PC-9 (cell line): ENCODE data around the gene ITGA6. TPM values are rescaled to one million over a fixed set of nuclear protein-coding genes. Genes with fewer than 3 reads are reported as not detected.
"Not testable (repeated sequence)": the region's sequence is repeated elsewhere in the genome, so short reads cannot be mapped to it uniquely, and the experiment has no call there.

Source experiments
- BruUV-seq: library from RNA; stranded (reverse); fragments of 400-500 nt; replicated peaks from 2 replicates; lab custom pipeline; 2021; lab: Mats Ljungman, UMichigan
- CTCF ChIA-PET: fragments of 300-600 bp; sonication (Branson Sonifier 250); formaldehyde crosslinking; loops from one replicate; lab custom pipeline; 2022; ENCODE audit warnings: antibody characterized with exemption; lab: Charles Lee
- POLR2A ChIA-PET: fragments of 300-600 bp; sonication (Branson Sonifier 250); formaldehyde crosslinking; loops from one replicate; lab custom pipeline; 2022; ENCODE audit warnings: antibody characterized with exemption; ENCODE audit not compliant: unreplicated experiment; lab: Charles Lee
- DNase-seq, 2 experiments: peaks; one replicate each; pipeline versions ENCODE4 v3.0.0 to v3.0.0-alpha.2; 2015 to 2022; ENCODE audit warnings: mixed read lengths in 1 of 2
- H2AFZ ChIP-seq: fragments of 200-600 bp; sonication (generic); 2 replicates; pipeline ENCODE4 v1.8.1; 2017; ENCODE audit warnings: antibody characterized with exemption
- H3F3A ChIP-seq: fragments of 200-600 bp; sonication (generic); 2 replicates; pipeline ENCODE4 v1.8.1; 2017; ENCODE audit warnings: antibody characterized with exemption, mild to moderate bottlenecking, low read depth; ENCODE audit not compliant: insufficient read depth
- H3K27ac ChIP-seq: fragments of 200-600 bp; sonication (generic); 2 replicates; pipeline ENCODE4 v1.6.1; 2016; ENCODE audit warnings: mixed run types
- H3K27me3 ChIP-seq: fragments of 200-600 bp; sonication (generic); 2 replicates; pipeline ENCODE4 v1.6.1; 2016; ENCODE audit warnings: low read depth, mixed run types; ENCODE audit not compliant: insufficient read depth
- H3K36me3 ChIP-seq: fragments of 200-600 bp; sonication (generic); 2 replicates; pipeline ENCODE4 v1.6.1; 2016; ENCODE audit warnings: low read depth, mixed run types
- H3K4me1 ChIP-seq: fragments of 200-600 bp; sonication (generic); replicated peaks from 2 replicates; pipeline ENCODE4 v1.6.1; 2016; ENCODE audit warnings: mixed run types; ENCODE audit not compliant: insufficient read depth
- H3K4me2 ChIP-seq: fragments of 200-600 bp; sonication (generic); 2 replicates; pipeline ENCODE4 v1.6.1; 2017; ENCODE audit warnings: mixed run types
- H3K4me3 ChIP-seq: fragments of 200-600 bp; sonication (generic); 2 replicates; pipeline ENCODE4 v1.6.1; 2016; ENCODE audit warnings: mixed run types
- H3K79me2 ChIP-seq: fragments of 200-600 bp; sonication (generic); 2 replicates; pipeline ENCODE4 v1.6.1; 2017; ENCODE audit warnings: low read depth, mixed run types
- H3K9me2 ChIP-seq: fragments of 200-600 bp; sonication (generic); 2 replicates; pipeline ENCODE4 v1.8.1; 2017; ENCODE audit warnings: mild to moderate bottlenecking; ENCODE audit not compliant: insufficient read depth
- H3K9me3 ChIP-seq: fragments of 200-600 bp; sonication (generic); 2 replicates; pipeline ENCODE4 v1.8.1; 2016; ENCODE audit warnings: low read depth; ENCODE audit not compliant: insufficient read depth
- H4K20me1 ChIP-seq: fragments of 200-600 bp; sonication (generic); 2 replicates; pipeline ENCODE4 v1.8.1; 2017; ENCODE audit not compliant: insufficient read depth
- EZH2 ChIP-seq: fragments of 200-600 bp; sonication (generic); IDR thresholded peaks from 2 replicates; pipeline ENCODE4 v1.8.0; 2017; ENCODE audit warnings: antibody characterized with exemption, low read depth
- intact Hi-C: fragments of 100-400 bp; cut with micrococcal nuclease; formaldehyde crosslinking; loops from one replicate; pipeline ENCODE4 v1.10.0; 2022; ENCODE audit not compliant: unreplicated experiment
- total RNA-seq: library from RNA; stranded (reverse); gene quantifications from 2 replicates; pipeline ENCODE4 v1.2.3, GENCODE V29; 2021
- TF ChIP-seq, protein P1 (sequence below): fragments of 200-600 bp; sonication (generic); conservative IDR thresholded peaks from 2 replicates; pipeline ENCODE4 v1.6.1; 2017; ENCODE audit warnings: mixed run types, antibody characterized with exemption, mild to moderate bottlenecking, moderate library complexity

ITGA6 gene
- total RNA-seq, 1 experiment from 2014 or later: 213 TPM

DNA sequence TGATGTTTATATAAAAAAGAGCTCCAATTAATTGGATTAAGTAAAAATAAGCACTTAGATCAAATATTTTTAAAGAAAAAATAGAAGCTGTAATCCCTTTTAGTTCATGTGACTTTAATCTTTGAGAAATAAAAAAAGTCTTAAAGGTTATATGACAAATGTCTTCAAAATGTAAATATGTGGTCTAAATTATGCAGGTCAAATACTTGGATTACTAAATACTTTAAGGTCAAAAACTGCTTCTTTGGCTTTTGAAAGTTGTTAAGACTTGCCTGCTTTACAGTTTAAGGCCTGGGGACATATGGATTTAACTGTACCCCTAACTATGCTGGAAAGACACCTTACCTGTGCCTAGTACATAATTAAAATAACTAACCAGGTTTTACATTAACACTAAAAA lies 113.0 kb downstream of the ITGA6 start:
- no peaks in the 10 kb centered on the region for H3K27me3 ChIP-seq
- H3K27ac ChIP-seq: no peak overlapping the region
- no peaks in the 10 kb centered on the region for H3K9me2 ChIP-seq
- no peak overlapping the region for H3K4me2 ChIP-seq
- POLR2A ChIA-PET: interaction anchor here (0.6 kb wide), 1 partner anchor 49 kb away, joined by 6 read pairs; no protein-coding TSS in a partner anchor
- peaks cover 14% of the 10 kb centered on the region; the same call in 1 of the 2 replicates for H3K9me3 ChIP-seq
- H3K79me2 ChIP-seq: no peaks in the 10 kb centered on the region
- BruUV-seq: no TSS peak
- CTCF ChIA-PET: interaction anchor here (0.6 to 0.7 kb wide), 3 partner anchors 12 to 1479 kb away, joined by 3 to 5 read pairs (median 4); no protein-coding TSS in a partner anchor
- H3F3A ChIP-seq: peaks cover 3% of the 10 kb centered on the region; the same call in 1 of the 2 replicates
- H3K4me1 ChIP-seq: peaks cover 5% of the 10 kb centered on the region
- H3K4me3 ChIP-seq: no peak overlapping the region
- no peak for DNase-seq
- no peak overlapping the region for H2AFZ ChIP-seq
- no peaks in the 10 kb centered on the region for H3K36me3 ChIP-seq
- TF ChIP-seq EZH2: no peak
- TF ChIP-seq, protein P1, sequence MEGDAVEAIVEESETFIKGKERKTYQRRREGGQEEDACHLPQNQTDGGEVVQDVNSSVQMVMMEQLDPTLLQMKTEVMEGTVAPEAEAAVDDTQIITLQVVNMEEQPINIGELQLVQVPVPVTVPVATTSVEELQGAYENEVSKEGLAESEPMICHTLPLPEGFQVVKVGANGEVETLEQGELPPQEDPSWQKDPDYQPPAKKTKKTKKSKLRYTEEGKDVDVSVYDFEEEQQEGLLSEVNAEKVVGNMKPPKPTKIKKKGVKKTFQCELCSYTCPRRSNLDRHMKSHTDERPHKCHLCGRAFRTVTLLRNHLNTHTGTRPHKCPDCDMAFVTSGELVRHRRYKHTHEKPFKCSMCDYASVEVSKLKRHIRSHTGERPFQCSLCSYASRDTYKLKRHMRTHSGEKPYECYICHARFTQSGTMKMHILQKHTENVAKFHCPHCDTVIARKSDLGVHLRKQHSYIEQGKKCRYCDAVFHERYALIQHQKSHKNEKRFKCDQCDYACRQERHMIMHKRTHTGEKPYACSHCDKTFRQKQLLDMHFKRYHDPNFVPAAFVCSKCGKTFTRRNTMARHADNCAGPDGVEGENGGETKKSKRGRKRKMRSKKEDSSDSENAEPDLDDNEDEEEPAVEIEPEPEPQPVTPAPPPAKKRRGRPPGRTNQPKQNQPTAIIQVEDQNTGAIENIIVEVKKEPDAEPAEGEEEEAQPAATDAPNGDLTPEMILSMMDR: no peak
- H4K20me1 ChIP-seq: no peaks in the 10 kb centered on the region
- intact Hi-C loops: no loop called here

DNA sequence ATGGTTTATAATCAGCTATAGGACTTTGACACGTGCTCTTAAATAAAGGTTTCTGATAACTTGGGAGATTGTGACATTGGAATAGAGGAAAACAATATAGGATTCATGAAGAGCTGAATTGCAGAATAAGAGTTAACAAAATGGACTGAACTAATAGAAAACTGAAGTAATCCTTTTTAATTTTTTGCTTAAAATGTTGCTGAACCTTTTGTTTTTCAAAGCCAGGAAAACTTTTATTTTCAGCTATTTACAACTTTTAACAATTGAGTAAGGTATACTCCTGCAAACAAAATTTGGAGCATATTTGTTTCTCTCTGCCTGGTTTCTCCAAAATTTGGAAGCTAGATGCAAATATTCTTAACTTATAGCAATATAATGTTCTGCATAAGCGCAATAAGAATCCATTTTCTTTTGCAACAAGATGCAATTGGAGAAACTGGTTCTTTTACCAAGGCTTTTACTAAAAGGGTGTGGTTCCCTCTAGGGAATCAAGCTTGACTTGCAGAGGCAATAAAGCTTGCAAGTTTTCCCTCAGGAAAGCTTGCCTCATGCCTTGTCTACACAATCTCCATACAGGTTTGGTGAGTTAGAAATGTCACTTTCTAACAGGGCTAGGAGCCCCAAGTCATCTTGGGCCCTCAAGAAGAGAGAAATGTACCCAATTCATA lies 118.2 kb downstream of the ITGA6 start:
- BruUV-seq: no TSS peak
- Histone ChIP-seq H3F3A (peaks cover 13% of the 10 kb centered on the region; the same call in 1 of the 2 replicates), H3K9me2 (no peaks in the 10 kb centered on the region), H2AFZ (no peak overlapping the region), H3K36me3 (no peaks in the 10 kb centered on the region), H3K4me1 (peaks cover 17% of the 10 kb centered on the region), H3K79me2 (no peaks in the 10 kb centered on the region), H3K9me3 (peaks cover 2% of the 10 kb centered on the region; the same call in 1 of the 2 replicates), H3K27ac (no peak overlapping the region), H3K27me3 (no peaks in the 10 kb centered on the region), H4K20me1 (no peaks in the 10 kb centered on the region), H3K4me2 (peak overlapping the region; percentile 4; the same call in 1 of the 2 replicates), H3K4me3 (no peak overlapping the region)
- DNase-seq: peak; percentile 19 to 89
- CTCF ChIA-PET: no interaction called here
- no peak for TF ChIP-seq EZH2
- TF ChIP-seq, protein P1: peak; percentile 50
- intact Hi-C loops: no loop called here
- POLR2A ChIA-PET: interaction anchor here (0.6 kb wide), 1 partner anchor 314 kb away, joined by 18 read pairs; no protein-coding TSS in a partner anchor

DNA sequence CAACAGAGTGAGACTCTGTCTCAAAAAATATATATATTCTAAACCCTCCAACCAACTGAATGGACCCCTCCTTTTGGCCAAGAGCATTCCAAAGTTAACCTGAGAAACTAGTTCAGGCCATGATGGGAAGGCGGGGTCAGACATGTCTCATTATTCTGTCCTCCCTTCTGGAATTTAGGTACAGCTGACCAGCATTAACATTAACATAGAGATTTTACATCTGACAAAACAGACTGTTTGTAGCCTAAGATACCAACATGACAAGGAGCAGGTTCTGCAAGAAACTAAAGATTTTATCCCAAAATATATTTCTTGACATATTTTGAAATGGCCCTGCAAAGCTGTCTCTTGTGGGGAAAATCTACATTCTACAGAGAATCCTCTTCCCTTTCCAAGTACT lies 121.7 kb downstream of the ITGA6 start:
- BruUV-seq: no TSS peak
- no peak for DNase-seq
- H3K4me3 ChIP-seq: no peak overlapping the region
- H3K79me2 ChIP-seq: no peaks in the 10 kb centered on the region
- no peaks in the 10 kb centered on the region for H3K9me2 ChIP-seq
- H3K4me2 ChIP-seq: no peak overlapping the region
- H3K36me3 ChIP-seq: no peaks in the 10 kb centered on the region
- H2AFZ ChIP-seq: no peak overlapping the region
- peaks cover 17% of the 10 kb centered on the region; the same call in 1 of the 2 replicates for H3F3A ChIP-seq
- intact Hi-C loops: no loop called here
- H3K27ac ChIP-seq: no peak overlapping the region
- no peaks in the 10 kb centered on the region for H4K20me1 ChIP-seq
- TF ChIP-seq, protein P1: no peak
- no peak for TF ChIP-seq EZH2
- no peaks in the 10 kb centered on the region for H3K27me3 ChIP-seq
- POLR2A ChIA-PET: interaction anchor here (0.6 kb wide), 1 partner anchor 174 kb away, joined by 9 read pairs; no protein-coding TSS in a partner anchor
- H3K9me3 ChIP-seq: no peaks in the 10 kb centered on the region; the same call in 1 of the 2 replicates
- H3K4me1 ChIP-seq: peaks cover 52% of the 10 kb centered on the region
- CTCF ChIA-PET: no interaction called here

DNA sequence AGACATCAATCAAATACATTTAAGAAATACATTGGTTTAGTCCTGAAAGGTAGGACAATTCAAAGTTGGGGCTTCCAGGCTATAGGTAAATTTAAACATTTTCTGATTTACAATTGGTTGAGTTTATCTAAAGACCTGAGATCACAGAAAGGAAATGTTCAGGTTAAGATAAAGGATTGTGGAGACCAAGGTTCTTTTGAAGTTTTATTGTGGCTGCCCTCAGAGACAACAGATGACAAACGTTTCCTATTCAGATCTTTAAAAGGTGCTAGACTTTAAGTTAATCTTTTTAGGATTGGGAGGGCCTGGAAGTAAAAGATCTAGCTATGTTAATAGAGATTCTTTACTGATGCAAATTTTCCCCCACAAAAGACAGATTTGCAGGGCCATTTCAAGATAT lies 122.4 kb downstream of the ITGA6 start:
- POLR2A ChIA-PET: not testable (repeated sequence)

More for the DNA sequence above, 122.4 kb downstream of the ITGA6 start:
- CTCF ChIA-PET, H3K36me3 ChIP-seq, H3K27ac ChIP-seq, intact Hi-C loops, H3K9me2 ChIP-seq, H4K20me1 ChIP-seq, H3K4me2 ChIP-seq, H3K27me3 ChIP-seq, DNase-seq, H2AFZ ChIP-seq, H3K4me3 ChIP-seq, H3K9me3 ChIP-seq, H3K79me2 ChIP-seq, BruUV-seq: not testable (repeated sequence)
- H3F3A ChIP-seq: peaks cover 22% of the 10 kb centered on the region; the same call in 1 of the 2 replicates
- peaks cover 56% of the 10 kb centered on the region for H3K4me1 ChIP-seq
